ENCODE data around the gene VLDLR. TPM values are rescaled to one million over a fixed set of nuclear protein-coding genes. Genes with fewer than 3 reads are reported as not detected.

Gene VLDLR
- total RNA-seq, 6 experiments from 2014 or later = 0.72 to 12.9 (median 3.5) TPM

- Histone ChIP-seq H3K4me1 (peaks cover 0 to 16% (median 0%) of the 10 kb centered on the region in 4 donors), H3K9me3 (no peaks in the 10 kb centered on the region), H3K27ac (peak overlapping the region in 1 of 3 donors; percentile 36), H3K27me3 (no peaks in the 10 kb centered on the region), H3K36me3 (no peaks in the 10 kb centered on the region), H3K4me3 (no peak overlapping the region)
- DNase-seq = no peak
- whole genome bisulfite sequencing (ENCODE audit: insufficient coverage, low coverage, low lambda C conversion rate, missing lambda C conversion rate) = 85% methylated on average over 1 of the region's 1 CpG
- intact Hi-C loops (cut with DNase I) = no loop called here
- TF ChIP-seq POLR2A (IDR thresholded peaks at IDR 0.05) = no peak
- TF ChIP-seq, protein P1, sequence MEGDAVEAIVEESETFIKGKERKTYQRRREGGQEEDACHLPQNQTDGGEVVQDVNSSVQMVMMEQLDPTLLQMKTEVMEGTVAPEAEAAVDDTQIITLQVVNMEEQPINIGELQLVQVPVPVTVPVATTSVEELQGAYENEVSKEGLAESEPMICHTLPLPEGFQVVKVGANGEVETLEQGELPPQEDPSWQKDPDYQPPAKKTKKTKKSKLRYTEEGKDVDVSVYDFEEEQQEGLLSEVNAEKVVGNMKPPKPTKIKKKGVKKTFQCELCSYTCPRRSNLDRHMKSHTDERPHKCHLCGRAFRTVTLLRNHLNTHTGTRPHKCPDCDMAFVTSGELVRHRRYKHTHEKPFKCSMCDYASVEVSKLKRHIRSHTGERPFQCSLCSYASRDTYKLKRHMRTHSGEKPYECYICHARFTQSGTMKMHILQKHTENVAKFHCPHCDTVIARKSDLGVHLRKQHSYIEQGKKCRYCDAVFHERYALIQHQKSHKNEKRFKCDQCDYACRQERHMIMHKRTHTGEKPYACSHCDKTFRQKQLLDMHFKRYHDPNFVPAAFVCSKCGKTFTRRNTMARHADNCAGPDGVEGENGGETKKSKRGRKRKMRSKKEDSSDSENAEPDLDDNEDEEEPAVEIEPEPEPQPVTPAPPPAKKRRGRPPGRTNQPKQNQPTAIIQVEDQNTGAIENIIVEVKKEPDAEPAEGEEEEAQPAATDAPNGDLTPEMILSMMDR (IDR thresholded peaks at IDR 0.05) = no peak
- peak; percentile 41 to 76 (median 67) for ATAC-seq
Observed at GRCh38 chr9:2640570-2640969, 19.0 kb downstream of the VLDLR start.

DNA sequence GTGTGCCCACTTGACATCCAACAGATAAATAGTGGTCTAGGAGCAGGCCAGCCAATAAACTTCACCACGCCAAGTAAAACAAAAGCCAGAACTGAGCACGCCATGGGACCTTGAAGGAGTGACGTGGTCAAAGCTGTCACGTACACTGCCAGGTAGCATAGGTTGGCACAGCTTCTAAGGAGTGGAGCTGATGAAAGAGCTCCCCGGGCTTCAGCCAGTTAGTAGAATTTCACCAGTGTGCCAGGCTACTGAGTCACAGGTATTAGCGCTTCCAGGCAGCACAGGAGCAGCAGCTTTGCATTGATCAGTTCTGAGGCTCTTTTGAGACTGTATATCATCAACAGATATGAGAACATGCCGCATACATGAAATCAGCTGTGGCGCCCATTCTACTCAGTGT is 19.4 kb downstream of the VLDLR start:
- no peaks in the 10 kb centered on the region for H3K9me3 ChIP-seq
- peak overlapping the region in 1 of 3 donors; percentile 36 for H3K27ac ChIP-seq
- ATAC-seq (peak in 3 of 4 donors; percentile 37 to 54 (median 52)), DNase-seq (no peak)
- H3K27me3 ChIP-seq = no peaks in the 10 kb centered on the region
- H3K4me3 ChIP-seq = no peak overlapping the region
- intact Hi-C loops (cut with DNase I) = no loop called here
- WGBS (ENCODE audit: insufficient coverage, low coverage, low lambda C conversion rate, missing lambda C conversion rate) = no CpG with 5 or more reads among the region's 8 CpGs
- H3K36me3 ChIP-seq = no peaks in the 10 kb centered on the region
- peaks cover 0 to 16% (median 0%) of the 10 kb centered on the region in 4 donors for H3K4me1 ChIP-seq
- TF ChIP-seq, protein P1 (IDR thresholded peaks at IDR 0.05) = no peak
- TF ChIP-seq POLR2A (IDR thresholded peaks at IDR 0.05) = no peak

GRCh38 chr9:2642068-2642467 is 20.5 kb downstream of the VLDLR start:
- ATAC-seq (no peak), DNase-seq (no peak)
- Histone ChIP-seq H3K27ac (no peak overlapping the region), H3K4me3 (no peak overlapping the region), H3K9me3 (no peaks in the 10 kb centered on the region), H3K36me3 (no peaks in the 10 kb centered on the region), H3K4me1 (peaks cover 0 to 16% (median 0%) of the 10 kb centered on the region in 4 donors), H3K27me3 (no peaks in the 10 kb centered on the region)
- TF ChIP-seq POLR2A (IDR thresholded peaks at IDR 0.05) = no peak
- TF ChIP-seq, protein P1 (IDR thresholded peaks at IDR 0.05) = no peak
- WGBS (ENCODE audit: insufficient coverage, low coverage, low lambda C conversion rate, missing lambda C conversion rate) = 80% methylated on average over 1 of the region's 1 CpG
- intact Hi-C loops (cut with DNase I) = no loop called here

DNA sequence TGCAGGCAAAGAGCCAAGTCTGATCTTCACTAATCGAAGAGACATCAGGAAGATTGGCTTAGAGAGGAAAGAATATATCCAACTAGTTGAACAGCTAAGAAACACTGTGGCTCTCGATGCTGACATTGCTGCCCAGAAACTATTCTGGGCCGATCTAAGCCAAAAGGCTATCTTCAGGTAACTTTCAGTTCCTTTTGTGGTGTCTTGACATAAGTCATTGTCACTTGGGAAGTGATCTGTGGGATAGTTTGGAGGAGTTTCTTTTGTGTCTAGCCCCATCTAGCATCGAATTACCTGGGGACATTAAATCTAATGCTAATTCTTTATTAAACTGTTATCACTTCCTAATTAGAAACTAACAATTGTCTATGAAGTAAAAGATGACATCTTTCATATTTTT is 24.0 kb downstream of the VLDLR start:
- Histone ChIP-seq H3K27me3 (no peaks in the 10 kb centered on the region), H3K4me1 (peaks cover 0 to 7% (median 0%) of the 10 kb centered on the region in 4 donors), H3K27ac (no peak overlapping the region), H3K9me3 (no peaks in the 10 kb centered on the region), H3K4me3 (no peak overlapping the region), H3K36me3 (no peaks in the 10 kb centered on the region)
- TF ChIP-seq POLR2A (IDR thresholded peaks at IDR 0.05) = no peak
- TF ChIP-seq, protein P1 (IDR thresholded peaks at IDR 0.05) = no peak
- DNase-seq = no peak
- intact Hi-C loops (cut with DNase I) = no loop called here
- 87% methylated on average over 4 of the region's 4 CpGs for WGBS (ENCODE audit: insufficient coverage, low coverage, low lambda C conversion rate, missing lambda C conversion rate)
- no peak for ATAC-seq
